DOHH2 (cell line): Measurements from ENCODE around the gene ACE.

ENCODE experiments used
- EZH2phosphoT487 ChIP-seq: fragments of 200-600 bp; sonication (generic); IDR thresholded peaks from 2 replicates; pipeline ENCODE4 v1.6.1; 2017; ENCODE audit warnings: borderline replicate concordance, mild to moderate bottlenecking, antibody characterized with exemption, low read length, moderate library complexity, mixed read lengths
- TF ChIP-seq, protein P1 (sequence below): fragments of 200-600 bp; sonication (generic); IDR thresholded peaks from one replicate; pipeline ENCODE4 v1.5.1; 2014; ENCODE audit warnings: antibody characterized with exemption, mild to moderate bottlenecking, low read depth, low read length; ENCODE audit not compliant: poor library complexity, severe bottlenecking

DNA sequence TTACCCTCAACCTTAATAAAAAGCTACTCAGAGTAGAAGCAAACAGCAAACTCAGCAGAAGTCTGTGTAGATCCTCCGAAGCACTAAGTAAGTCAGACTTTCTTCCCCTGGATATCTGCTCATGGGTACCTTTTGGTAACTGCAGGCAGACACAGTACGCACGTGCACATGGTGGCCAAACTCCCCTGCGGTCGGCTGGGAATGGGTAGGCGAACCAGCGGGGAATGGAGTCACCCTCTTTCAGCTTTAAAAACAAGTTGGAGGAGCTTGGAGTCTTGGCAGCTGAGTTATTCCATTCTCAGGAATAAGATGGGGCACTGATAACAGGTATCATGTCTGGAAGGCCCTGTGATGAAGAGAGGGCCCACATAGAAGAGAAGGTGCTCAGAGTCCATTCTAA lies 47.1 kb upstream of the ACE start:
- TF ChIP-seq, protein P1, sequence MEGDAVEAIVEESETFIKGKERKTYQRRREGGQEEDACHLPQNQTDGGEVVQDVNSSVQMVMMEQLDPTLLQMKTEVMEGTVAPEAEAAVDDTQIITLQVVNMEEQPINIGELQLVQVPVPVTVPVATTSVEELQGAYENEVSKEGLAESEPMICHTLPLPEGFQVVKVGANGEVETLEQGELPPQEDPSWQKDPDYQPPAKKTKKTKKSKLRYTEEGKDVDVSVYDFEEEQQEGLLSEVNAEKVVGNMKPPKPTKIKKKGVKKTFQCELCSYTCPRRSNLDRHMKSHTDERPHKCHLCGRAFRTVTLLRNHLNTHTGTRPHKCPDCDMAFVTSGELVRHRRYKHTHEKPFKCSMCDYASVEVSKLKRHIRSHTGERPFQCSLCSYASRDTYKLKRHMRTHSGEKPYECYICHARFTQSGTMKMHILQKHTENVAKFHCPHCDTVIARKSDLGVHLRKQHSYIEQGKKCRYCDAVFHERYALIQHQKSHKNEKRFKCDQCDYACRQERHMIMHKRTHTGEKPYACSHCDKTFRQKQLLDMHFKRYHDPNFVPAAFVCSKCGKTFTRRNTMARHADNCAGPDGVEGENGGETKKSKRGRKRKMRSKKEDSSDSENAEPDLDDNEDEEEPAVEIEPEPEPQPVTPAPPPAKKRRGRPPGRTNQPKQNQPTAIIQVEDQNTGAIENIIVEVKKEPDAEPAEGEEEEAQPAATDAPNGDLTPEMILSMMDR: no peak
- TF ChIP-seq EZH2phosphoT487: no peak
